OCI-LY3 (cell line): ENCODE data around the gene GDE1.

ENCODE experiments used
- H2AFZ ChIP-seq: fragments of 200-600, 300-600 bp; shearing (Covaris generic); 2 replicates; pipeline ENCODE4 v1.6.0; 2014; ENCODE audit warnings: antibody characterized with exemption, low read depth, low read length
- H3K27ac ChIP-seq: fragments of 200-600, 300-600 bp; sonication (generic); 2 replicates; pipeline ENCODE4 v1.5.1; 2014; ENCODE audit warnings: mild to moderate bottlenecking, low read length, moderate library complexity, mixed read lengths
- H3K27me3 ChIP-seq: fragments of 200-600, 300-600 bp; sonication (generic); 2 replicates; pipeline ENCODE4 v1.6.1; 2014; ENCODE audit warnings: low read depth, low read length, mixed read lengths
- H3K36me3 ChIP-seq: fragments of 200-600, 300-600 bp; sonication (generic); replicated peaks from 2 replicates; pipeline ENCODE3; 2014; ENCODE audit warnings: low read depth, low read length, mixed read lengths
- H3K4me1 ChIP-seq: fragments of 300-600, 200-600 bp; sonication (generic); 2 replicates; pipeline ENCODE4 v1.6.1; 2014; ENCODE audit warnings: low read length, mixed read lengths
- H3K4me2 ChIP-seq: fragments of 200-600, 300-600 bp; sonication (generic); 2 replicates; pipeline ENCODE4 v1.6.1; 2014; ENCODE audit warnings: low read length, mixed read lengths
- H3K4me3 ChIP-seq: fragments of 300-600, 200-600 bp; sonication (generic); 2 replicates; pipeline ENCODE4 v1.5.1; 2014; ENCODE audit warnings: antibody characterized with exemption, mild to moderate bottlenecking, low read length, moderate library complexity
- H3K79me2 ChIP-seq: fragments of 300-600, 200-600 bp; shearing (Covaris generic); 2 replicates; pipeline ENCODE4 v1.6.1; 2014; ENCODE audit warnings: mild to moderate bottlenecking, low read length, mixed read lengths
- H3K9ac ChIP-seq: fragments of 300-600, 200-600 bp; shearing (Covaris generic); 2 replicates; pipeline ENCODE4 v1.6.0; 2014; ENCODE audit warnings: mild to moderate bottlenecking, low read length, moderate library complexity
- H3K9me3 ChIP-seq: fragments of 200-600, 300-600 bp; shearing (Covaris generic); 2 replicates; pipeline ENCODE4 v1.6.1; 2014; ENCODE audit warnings: low read length, mixed read lengths; ENCODE audit not compliant: insufficient read depth
- H4K20me1 ChIP-seq: fragments of 200-600, 300-600 bp; sonication (generic); 2 replicates; pipeline ENCODE4 v1.6.1; 2016; ENCODE audit warnings: low read length, mixed read lengths; ENCODE audit not compliant: insufficient read depth
- EZH2phosphoT487 ChIP-seq: fragments of 200-600 bp; shearing (Covaris generic); IDR thresholded peaks from 2 replicates; pipeline ENCODE4 v1.6.1; 2018; ENCODE audit warnings: antibody characterized with exemption, mixed run types, low read depth
- TF ChIP-seq, protein P1 (sequence below): fragments of 200-600, 300-600 bp; sonication (generic); IDR thresholded peaks from 2 replicates; pipeline ENCODE4 v1.5.1; 2014; ENCODE audit warnings: antibody characterized with exemption, low read length, low read depth

Gene GDE1

DNA sequence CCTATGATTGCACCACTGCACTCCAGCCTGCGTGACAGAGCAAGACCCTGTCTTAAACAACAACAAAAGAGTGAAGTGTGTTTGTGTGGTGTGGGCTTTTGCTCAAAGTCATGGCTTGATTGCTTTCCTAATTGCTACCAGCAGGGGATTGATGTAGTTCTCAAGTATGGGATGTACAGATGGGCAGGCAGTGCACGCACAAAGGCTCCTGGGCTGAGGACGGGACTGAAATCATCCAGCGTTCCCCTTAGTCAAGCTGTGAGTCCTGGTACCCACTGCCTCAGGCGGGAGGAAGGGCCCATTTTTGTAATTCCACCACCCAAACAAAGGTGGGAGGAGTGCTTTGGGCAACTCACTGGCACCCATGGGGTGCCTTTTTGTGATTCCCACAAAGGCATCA, 47.3 kb downstream of the GDE1 start:
- H3K4me3 ChIP-seq: no peak overlapping the region
- no peaks in the 10 kb centered on the region for H4K20me1 ChIP-seq
- no peaks in the 10 kb centered on the region for H3K27me3 ChIP-seq
- H3K4me2 ChIP-seq: no peak overlapping the region
- H3K36me3 ChIP-seq: peaks cover 12% of the 10 kb centered on the region
- H3K27ac ChIP-seq: no peak overlapping the region
- H3K79me2 ChIP-seq: no peaks in the 10 kb centered on the region
- H3K4me1 ChIP-seq: no peaks in the 10 kb centered on the region
- no peak for TF ChIP-seq EZH2phosphoT487
- TF ChIP-seq, protein P1, sequence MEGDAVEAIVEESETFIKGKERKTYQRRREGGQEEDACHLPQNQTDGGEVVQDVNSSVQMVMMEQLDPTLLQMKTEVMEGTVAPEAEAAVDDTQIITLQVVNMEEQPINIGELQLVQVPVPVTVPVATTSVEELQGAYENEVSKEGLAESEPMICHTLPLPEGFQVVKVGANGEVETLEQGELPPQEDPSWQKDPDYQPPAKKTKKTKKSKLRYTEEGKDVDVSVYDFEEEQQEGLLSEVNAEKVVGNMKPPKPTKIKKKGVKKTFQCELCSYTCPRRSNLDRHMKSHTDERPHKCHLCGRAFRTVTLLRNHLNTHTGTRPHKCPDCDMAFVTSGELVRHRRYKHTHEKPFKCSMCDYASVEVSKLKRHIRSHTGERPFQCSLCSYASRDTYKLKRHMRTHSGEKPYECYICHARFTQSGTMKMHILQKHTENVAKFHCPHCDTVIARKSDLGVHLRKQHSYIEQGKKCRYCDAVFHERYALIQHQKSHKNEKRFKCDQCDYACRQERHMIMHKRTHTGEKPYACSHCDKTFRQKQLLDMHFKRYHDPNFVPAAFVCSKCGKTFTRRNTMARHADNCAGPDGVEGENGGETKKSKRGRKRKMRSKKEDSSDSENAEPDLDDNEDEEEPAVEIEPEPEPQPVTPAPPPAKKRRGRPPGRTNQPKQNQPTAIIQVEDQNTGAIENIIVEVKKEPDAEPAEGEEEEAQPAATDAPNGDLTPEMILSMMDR: no peak
- H2AFZ ChIP-seq: no peak overlapping the region
- H3K9me3 ChIP-seq: no peaks in the 10 kb centered on the region
- no peak overlapping the region for H3K9ac ChIP-seq

DNA sequence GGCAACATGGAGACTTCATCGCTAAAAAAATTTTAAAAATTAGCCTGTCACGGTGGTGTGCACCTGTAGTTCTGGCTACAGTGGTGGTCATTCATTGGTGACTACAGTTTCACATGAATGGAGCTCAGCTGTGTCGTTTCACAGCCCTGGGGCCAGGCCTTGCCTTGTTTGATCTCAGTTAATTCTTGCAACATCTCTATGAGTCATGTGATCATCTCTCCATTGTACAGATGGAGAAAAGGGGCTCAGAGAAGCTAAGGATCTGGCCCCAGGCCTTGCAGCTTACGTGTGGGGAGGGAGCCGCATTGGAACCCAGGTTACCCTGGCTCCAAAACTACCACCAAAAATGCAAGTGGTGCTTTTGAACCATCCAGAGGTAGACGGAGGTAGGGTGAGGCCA, 49.4 kb downstream of the GDE1 start:
- no peak for TF ChIP-seq EZH2phosphoT487
- TF ChIP-seq, protein P1: no peak
- Histone ChIP-seq H4K20me1 (no peaks in the 10 kb centered on the region), H2AFZ (no peak overlapping the region), H3K36me3 (peaks cover 14% of the 10 kb centered on the region), H3K9me3 (no peaks in the 10 kb centered on the region), H3K4me3 (no peak overlapping the region), H3K27me3 (no peaks in the 10 kb centered on the region), H3K4me1 (no peaks in the 10 kb centered on the region), H3K9ac (no peak overlapping the region), H3K79me2 (no peaks in the 10 kb centered on the region), H3K27ac (no peak overlapping the region), H3K4me2 (no peak overlapping the region)

DNA sequence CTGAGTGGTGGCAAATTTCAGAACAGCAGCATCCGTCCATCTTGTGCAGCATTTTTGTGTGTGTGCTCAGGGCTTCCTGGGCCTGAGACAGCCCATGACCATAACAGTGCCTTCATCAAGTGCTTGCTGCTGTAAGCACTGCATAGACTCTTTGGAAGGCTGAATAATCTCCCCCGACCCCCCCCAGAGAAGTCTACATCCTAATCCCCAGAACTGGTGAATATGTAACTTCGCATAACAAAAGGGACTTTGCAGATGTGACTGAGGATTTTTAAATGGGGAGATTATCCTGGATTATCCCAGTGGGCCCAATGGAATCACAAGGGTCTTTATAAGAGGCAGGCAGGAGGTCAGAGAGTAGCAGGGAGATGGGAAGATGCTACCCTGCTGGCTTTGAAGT, 53.6 kb downstream of the GDE1 start:
- TF ChIP-seq, protein P1: no peak
- TF ChIP-seq EZH2phosphoT487: no peak
- Histone ChIP-seq H3K9me3 (no peaks in the 10 kb centered on the region), H4K20me1 (no peaks in the 10 kb centered on the region), H2AFZ (no peak overlapping the region), H3K4me2 (no peak overlapping the region), H3K79me2 (no peaks in the 10 kb centered on the region), H3K27me3 (no peaks in the 10 kb centered on the region), H3K9ac (no peak overlapping the region), H3K27ac (no peak overlapping the region), H3K4me3 (no peak overlapping the region), H3K4me1 (no peaks in the 10 kb centered on the region), H3K36me3 (peaks cover 12% of the 10 kb centered on the region)

DNA sequence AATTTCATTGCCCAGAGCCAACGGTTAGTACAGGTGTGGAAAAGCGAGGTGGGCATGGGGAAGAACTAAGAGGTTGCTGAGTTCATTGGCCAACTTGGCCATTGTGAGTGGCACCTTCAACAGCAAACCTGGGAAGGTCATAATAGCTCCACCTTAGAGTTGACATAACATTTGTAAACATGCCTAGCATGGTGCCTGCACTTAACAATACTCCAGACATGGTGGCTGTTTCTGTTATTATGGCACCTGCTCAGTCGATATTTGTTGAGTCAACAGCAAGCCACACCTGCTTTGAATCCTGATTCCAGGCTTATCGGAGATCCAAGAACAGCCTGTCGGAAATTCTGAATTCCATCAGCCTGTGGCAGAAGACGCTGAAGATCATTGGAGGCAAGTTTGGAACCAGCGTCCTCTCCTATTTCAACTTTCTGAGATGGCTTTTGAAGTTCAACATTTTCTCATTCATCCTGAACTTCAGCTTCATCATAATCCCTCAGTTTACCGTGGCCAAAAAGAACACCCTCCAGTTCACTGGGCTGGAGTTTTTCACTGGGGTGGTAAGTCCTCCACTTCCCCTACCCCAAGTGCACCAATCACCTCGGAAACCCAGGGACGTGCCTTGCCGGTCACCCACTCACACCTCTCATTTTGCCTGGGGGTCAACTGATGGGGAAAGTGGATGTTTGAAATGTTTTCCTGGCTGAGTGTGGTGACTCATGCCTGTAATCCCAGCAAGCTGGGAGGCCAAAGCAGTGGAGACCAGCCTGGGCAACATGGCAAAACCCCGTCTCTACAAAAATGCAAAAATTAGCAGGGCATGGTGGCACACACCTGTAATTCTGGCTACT, 58.2 kb downstream of the GDE1 start:
- Histone ChIP-seq H3K27ac (no peak overlapping the region), H3K27me3 (no peaks in the 10 kb centered on the region), H4K20me1 (no peaks in the 10 kb centered on the region), H3K36me3 (peaks cover 16% of the 10 kb centered on the region), H3K9me3 (no peaks in the 10 kb centered on the region), H3K4me2 (no peak overlapping the region), H3K79me2 (no peaks in the 10 kb centered on the region), H3K9ac (no peak overlapping the region), H3K4me3 (no peak overlapping the region), H3K4me1 (no peaks in the 10 kb centered on the region), H2AFZ (no peak overlapping the region)
- no peak for TF ChIP-seq EZH2phosphoT487
- TF ChIP-seq, protein P1: no peak
